ENCODE data around the gene FRG2.

DNA sequence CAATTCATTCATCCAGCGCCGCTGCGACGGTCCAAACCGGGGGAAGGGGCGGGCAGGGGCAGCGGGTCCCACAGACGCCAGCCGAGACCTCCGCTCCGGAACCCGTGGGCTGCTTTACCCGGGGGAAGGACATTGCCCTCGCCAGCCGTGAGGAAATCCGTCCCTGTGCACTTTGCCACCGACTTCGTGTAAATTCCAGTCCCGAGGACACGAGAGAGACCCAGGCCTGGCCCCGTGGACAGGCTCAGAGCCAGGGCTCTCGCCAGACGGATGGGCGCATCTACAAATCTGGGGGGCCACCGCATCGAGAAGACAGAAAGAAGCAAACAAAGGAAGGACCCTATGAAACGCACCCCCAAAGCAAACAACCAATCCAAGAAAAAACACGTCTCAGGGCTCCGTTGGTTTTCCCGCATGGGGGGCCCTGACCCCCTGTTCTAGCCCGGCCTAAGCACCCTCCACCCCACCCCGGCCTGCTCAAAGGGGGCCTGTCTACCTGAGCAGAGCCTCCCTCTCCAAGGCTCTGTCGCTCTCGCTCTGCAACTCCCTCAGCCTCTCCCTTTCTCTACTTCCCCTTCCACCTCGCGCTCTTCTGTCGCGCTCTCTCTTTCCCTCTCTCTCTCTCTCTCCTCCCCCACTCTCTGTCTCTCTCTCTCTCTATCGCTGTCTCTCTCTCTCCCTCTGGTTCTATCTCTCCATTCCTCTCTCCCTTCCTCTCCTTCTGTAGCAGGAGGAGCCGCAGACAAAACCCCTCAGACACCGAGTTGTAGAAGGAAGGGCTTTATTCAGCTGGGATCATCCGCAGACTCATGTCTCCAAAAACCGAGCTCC lies 11.3 kb downstream of the FRG2 start:
- TF ChIP-seq OSR1 (CRISPR knock-in tag; IDR thresholded peaks at IDR 0.05) (no peak), ZFP30 (CRISPR knock-in tag; IDR thresholded peaks at IDR 0.05) (no peak), ZFP3 (CRISPR knock-in tag; IDR thresholded peaks at IDR 0.05) (no peak), ZC3H10 (CRISPR knock-in tag; IDR thresholded peaks at IDR 0.05) (no peak), TOX (CRISPR knock-in tag; IDR thresholded peaks at IDR 0.05; ENCODE audit: borderline replicate concordance) (no peak), SNAI2 (CRISPR knock-in tag; IDR thresholded peaks at IDR 0.05) (no peak), RARB (CRISPR knock-in tag; IDR thresholded peaks at IDR 0.05) (no peak), PPARA (CRISPR knock-in tag; IDR thresholded peaks at IDR 0.05; ENCODE audit: borderline replicate concordance) (no peak)
- TF ChIP-seq, protein P1, sequence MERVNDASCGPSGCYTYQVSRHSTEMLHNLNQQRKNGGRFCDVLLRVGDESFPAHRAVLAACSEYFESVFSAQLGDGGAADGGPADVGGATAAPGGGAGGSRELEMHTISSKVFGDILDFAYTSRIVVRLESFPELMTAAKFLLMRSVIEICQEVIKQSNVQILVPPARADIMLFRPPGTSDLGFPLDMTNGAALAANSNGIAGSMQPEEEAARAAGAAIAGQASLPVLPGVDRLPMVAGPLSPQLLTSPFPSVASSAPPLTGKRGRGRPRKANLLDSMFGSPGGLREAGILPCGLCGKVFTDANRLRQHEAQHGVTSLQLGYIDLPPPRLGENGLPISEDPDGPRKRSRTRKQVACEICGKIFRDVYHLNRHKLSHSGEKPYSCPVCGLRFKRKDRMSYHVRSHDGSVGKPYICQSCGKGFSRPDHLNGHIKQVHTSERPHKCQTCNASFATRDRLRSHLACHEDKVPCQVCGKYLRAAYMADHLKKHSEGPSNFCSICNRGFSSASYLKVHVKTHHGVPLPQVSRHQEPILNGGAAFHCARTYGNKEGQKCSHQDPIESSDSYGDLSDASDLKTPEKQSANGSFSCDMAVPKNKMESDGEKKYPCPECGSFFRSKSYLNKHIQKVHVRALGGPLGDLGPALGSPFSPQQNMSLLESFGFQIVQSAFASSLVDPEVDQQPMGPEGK (CRISPR knock-in tag; IDR thresholded peaks at IDR 0.05; ENCODE audit: borderline replicate concordance), result no peak
- TF ChIP-seq, protein P2, sequence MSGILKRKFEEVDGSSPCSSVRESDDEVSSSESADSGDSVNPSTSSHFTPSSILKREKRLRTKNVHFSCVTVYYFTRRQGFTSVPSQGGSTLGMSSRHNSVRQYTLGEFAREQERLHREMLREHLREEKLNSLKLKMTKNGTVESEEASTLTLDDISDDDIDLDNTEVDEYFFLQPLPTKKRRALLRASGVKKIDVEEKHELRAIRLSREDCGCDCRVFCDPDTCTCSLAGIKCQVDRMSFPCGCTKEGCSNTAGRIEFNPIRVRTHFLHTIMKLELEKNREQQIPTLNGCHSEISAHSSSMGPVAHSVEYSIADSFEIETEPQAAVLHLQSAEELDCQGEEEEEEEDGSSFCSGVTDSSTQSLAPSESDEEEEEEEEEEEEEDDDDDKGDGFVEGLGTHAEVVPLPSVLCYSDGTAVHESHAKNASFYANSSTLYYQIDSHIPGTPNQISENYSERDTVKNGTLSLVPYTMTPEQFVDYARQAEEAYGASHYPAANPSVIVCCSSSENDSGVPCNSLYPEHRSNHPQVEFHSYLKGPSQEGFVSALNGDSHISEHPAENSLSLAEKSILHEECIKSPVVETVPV (CRISPR knock-in tag; IDR thresholded peaks at IDR 0.05), result no peak

All from SK-N-SH treated with all-trans-retinoic acid at 6 μM for 48 hours (cell line).